AG04450 (cell line): Measurements from ENCODE around the gene CAMTA2. TPM values are rescaled to one million over a fixed set of nuclear protein-coding genes. Genes with fewer than 3 reads are reported as not detected.

Source experiments
- CTCF ChIA-PET: fragments of 300-600, 350-600 bp; formaldehyde crosslinking; extraction: SDS; loops from one replicate; lab custom pipeline; 2022; ENCODE audit warnings: antibody characterized with exemption, inconsistent platforms; lab: Charles Lee
- POLR2A ChIA-PET: fragments of 350-600 bp; formaldehyde crosslinking; extraction: SDS; loops from one replicate; lab custom pipeline; 2021; ENCODE audit warnings: antibody characterized with exemption, inconsistent platforms; lab: Yijun Ruan, JAX
- DNase-seq: peaks from one replicate; pipeline ENCODE4 v3.0.0-alpha.2; 2011; ENCODE audit warnings: low read depth, low spot score
- H3K27ac ChIP-seq: one replicate; pipeline ENCODE4 v1.5.1; 2012; ENCODE audit warnings: low read depth, low read length, control low read depth
- H3K27me3 ChIP-seq: one replicate; pipeline ENCODE4 v1.6.0; 2012; ENCODE audit warnings: low read length; ENCODE audit not compliant: control insufficient read depth, insufficient read depth
- H3K4me3 ChIP-seq: 2 replicates; pipeline ENCODE4 v1.5.1; 2011; ENCODE audit warnings: mild to moderate bottlenecking, low read depth, low read length, control low read depth
- H3K9me3 ChIP-seq: 2 replicates; pipeline ENCODE4 v1.5.1; 2012; ENCODE audit warnings: low read length; ENCODE audit not compliant: control insufficient read depth, insufficient read depth
- polyA plus RNA-seq: library from polyadenylated mRNA; depleted of rRNA; stranded (reverse); fragments of >200 nt; gene quantifications from 2 replicates; pipeline ENCODE4 v1.2.3, GENCODE V29; 2011
- TF ChIP-seq, protein P1 (sequence below): IDR thresholded peaks from 2 replicates; pipeline ENCODE4 v1.5.1; 2011; ENCODE audit warnings: low read depth, low read length, control low read depth, inconsistent platforms

CAMTA2 gene
- polyA plus RNA-seq, 1 experiment: 18.0 TPM

GRCh38 chr17:4982305-4982704 lies 5.2 kb downstream of the CAMTA2 start:
- Histone ChIP-seq H3K9me3 (no peaks in the 10 kb centered on the region), H3K4me3 (no peak overlapping the region), H3K27me3 (no peaks in the 10 kb centered on the region), H3K27ac (no peak overlapping the region)
- TF ChIP-seq, protein P1, sequence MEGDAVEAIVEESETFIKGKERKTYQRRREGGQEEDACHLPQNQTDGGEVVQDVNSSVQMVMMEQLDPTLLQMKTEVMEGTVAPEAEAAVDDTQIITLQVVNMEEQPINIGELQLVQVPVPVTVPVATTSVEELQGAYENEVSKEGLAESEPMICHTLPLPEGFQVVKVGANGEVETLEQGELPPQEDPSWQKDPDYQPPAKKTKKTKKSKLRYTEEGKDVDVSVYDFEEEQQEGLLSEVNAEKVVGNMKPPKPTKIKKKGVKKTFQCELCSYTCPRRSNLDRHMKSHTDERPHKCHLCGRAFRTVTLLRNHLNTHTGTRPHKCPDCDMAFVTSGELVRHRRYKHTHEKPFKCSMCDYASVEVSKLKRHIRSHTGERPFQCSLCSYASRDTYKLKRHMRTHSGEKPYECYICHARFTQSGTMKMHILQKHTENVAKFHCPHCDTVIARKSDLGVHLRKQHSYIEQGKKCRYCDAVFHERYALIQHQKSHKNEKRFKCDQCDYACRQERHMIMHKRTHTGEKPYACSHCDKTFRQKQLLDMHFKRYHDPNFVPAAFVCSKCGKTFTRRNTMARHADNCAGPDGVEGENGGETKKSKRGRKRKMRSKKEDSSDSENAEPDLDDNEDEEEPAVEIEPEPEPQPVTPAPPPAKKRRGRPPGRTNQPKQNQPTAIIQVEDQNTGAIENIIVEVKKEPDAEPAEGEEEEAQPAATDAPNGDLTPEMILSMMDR: no peak
- DNase-seq: no peak
- ChIA-PET POLR2A (no interaction called here), CTCF (no interaction called here)

DNA sequence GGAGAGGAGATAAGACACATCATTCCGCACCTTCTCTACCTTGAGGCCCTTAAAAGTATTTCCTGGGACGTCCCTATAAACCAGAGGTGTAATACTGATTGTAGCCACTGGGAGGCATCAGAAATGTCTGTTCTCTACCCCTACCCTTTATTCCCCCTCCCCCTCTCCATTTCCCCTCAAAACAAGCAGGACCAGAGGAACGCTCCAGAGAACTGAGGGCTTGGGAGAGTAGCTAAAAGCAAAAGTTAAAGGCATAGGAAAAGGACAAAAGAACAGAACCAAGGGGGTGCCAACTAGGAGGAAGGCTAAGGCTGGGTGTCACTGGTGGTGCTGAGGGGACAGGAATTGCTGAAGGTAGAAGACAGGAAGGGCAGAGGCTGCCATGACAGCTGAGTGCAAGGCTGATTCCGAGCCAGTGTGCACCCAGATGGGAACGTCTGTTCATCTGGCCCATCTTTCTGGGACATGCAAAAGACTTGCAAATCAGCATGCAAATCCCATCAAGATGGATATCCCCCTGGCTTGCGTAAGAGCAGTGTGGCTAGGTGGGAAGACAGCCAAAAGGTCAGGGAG lies 6.7 kb downstream of the CAMTA2 start:
- Histone ChIP-seq H3K27me3 (no peaks in the 10 kb centered on the region), H3K4me3 (no peak overlapping the region), H3K9me3 (no peaks in the 10 kb centered on the region), H3K27ac (no peak overlapping the region)
- CTCF ChIA-PET: interaction anchor here (0.6 to 3.5 kb wide), 13 partner anchors 9 to 81 kb away, joined by 3 to 46 read pairs (median 4); partner anchors contain the start of gene SLC52A1
- no peak for DNase-seq
- TF ChIP-seq, protein P1: peak; percentile 71
- POLR2A ChIA-PET: no interaction called here

DNA sequence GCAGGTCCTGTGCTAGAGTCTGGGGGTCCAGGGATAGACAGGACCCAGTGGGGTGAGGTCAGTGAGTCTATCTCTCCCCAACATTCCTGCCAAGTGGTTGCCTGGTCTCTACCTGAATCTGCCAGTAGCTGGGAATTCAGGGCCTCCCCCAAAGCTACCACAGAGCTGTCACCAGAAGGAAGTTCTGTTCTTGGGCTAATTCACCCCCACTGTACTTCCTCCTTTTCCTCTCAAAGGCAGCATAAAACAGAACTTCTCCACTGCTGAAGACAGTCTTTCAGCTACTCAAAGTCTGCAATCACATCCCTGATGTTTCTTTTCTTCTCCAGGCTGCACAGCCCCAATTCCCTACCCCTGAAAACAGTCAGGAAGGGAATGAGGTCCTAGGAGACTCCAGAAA lies 8.7 kb downstream of the CAMTA2 start:
- Histone ChIP-seq H3K27me3 (no peaks in the 10 kb centered on the region), H3K27ac (no peak overlapping the region), H3K9me3 (no peaks in the 10 kb centered on the region), H3K4me3 (no peak overlapping the region)
- TF ChIP-seq, protein P1: no peak
- CTCF ChIA-PET: interaction anchor here (0.9 to 3.5 kb wide), 4 partner anchors 8 to 83 kb away, joined by 3 to 46 read pairs (median 4); no protein-coding TSS in a partner anchor
- DNase-seq: no peak
- POLR2A ChIA-PET: interaction anchor here (1.0 kb wide), 1 partner anchor 11 kb away, joined by 3 read pairs; the partner anchor contains the start of gene SPAG7

- Histone ChIP-seq H3K4me3 (no peak overlapping the region), H3K9me3 (no peaks in the 10 kb centered on the region), H3K27ac (no peak overlapping the region), H3K27me3 (no peaks in the 10 kb centered on the region)
- ChIA-PET CTCF (interaction anchor here (1.0 to 1.6 kb wide), 2 partner anchors 14 to 65 kb away, joined by 3 to 5 read pairs; partner anchors contain the start of gene CAMTA2), POLR2A (interaction anchor here (0.5 to 1.3 kb wide), 3 partner anchors 14 to 276 kb away, joined by 3 to 4 read pairs (median 3); partner anchors contain the start of gene CAMTA2)
- no peak for DNase-seq
- TF ChIP-seq, protein P1: no peak
These were observed 13.3 kb downstream of the CAMTA2 start for GRCh38 chr17:4974115-4974670.
